Measurements from ENCODE around the gene CPED1.

DNA sequence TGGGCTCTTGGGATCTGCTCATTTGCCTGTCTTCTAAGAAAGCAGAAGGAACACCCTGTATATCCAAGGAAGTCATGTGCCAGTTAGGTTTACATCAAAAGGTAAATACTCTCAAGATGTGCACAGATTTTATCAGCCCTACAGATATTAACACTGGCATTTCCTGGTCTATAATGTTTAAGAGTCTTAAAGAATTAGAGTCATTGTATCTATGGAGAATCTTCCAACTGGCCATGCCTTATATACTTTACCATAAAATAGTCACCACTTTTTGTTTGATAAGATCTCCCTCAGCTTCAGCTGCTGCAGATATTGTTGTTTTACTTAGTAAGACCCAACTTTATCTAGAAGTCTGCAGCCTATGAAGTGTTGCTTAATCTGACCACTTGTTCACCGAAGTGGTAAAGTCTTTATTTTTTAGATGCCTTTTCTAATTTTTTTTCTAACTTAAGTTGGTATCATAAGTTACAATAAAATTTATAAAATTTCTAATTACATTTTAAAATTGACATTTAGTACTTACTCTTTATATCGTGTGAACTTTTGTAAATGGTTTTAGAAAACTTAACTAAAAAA is 58.5 kb downstream of the CPED1 start:
- TF ChIP-seq, protein P1, sequence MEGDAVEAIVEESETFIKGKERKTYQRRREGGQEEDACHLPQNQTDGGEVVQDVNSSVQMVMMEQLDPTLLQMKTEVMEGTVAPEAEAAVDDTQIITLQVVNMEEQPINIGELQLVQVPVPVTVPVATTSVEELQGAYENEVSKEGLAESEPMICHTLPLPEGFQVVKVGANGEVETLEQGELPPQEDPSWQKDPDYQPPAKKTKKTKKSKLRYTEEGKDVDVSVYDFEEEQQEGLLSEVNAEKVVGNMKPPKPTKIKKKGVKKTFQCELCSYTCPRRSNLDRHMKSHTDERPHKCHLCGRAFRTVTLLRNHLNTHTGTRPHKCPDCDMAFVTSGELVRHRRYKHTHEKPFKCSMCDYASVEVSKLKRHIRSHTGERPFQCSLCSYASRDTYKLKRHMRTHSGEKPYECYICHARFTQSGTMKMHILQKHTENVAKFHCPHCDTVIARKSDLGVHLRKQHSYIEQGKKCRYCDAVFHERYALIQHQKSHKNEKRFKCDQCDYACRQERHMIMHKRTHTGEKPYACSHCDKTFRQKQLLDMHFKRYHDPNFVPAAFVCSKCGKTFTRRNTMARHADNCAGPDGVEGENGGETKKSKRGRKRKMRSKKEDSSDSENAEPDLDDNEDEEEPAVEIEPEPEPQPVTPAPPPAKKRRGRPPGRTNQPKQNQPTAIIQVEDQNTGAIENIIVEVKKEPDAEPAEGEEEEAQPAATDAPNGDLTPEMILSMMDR (IDR thresholded peaks at IDR 0.05): no peak
- no peak for TF ChIP-seq POLR2A (IDR thresholded peaks at IDR 0.05)

All from tibial nerve (tissue), 3 donors.